HFF-Myc (cell line): ENCODE measurements around the gene PLEKHG4B.

Experiments used
- DNase-seq: peaks from one replicate; pipeline ENCODE4 v3.0.0-alpha.2; 2011; ENCODE audit warnings: low read depth; ENCODE audit errors: extremely low read depth
- H3K4me3 ChIP-seq: replicated peaks from 2 replicates; pipeline ENCODE4 v1.5.1; 2011; ENCODE audit warnings: low read depth, mild to moderate bottlenecking, control low read depth, low read length
- TF ChIP-seq, protein P1 (sequence below): IDR thresholded peaks from 2 replicates; pipeline ENCODE4 v1.5.1; 2012; ENCODE audit warnings: mild to moderate bottlenecking, low read depth, low read length, control low read depth; ENCODE audit errors: missing control alignments

Gene PLEKHG4B

GRCh38 chr5:73768-74502 lies 18.0 kb upstream of the PLEKHG4B start:
- TF ChIP-seq, protein P1, sequence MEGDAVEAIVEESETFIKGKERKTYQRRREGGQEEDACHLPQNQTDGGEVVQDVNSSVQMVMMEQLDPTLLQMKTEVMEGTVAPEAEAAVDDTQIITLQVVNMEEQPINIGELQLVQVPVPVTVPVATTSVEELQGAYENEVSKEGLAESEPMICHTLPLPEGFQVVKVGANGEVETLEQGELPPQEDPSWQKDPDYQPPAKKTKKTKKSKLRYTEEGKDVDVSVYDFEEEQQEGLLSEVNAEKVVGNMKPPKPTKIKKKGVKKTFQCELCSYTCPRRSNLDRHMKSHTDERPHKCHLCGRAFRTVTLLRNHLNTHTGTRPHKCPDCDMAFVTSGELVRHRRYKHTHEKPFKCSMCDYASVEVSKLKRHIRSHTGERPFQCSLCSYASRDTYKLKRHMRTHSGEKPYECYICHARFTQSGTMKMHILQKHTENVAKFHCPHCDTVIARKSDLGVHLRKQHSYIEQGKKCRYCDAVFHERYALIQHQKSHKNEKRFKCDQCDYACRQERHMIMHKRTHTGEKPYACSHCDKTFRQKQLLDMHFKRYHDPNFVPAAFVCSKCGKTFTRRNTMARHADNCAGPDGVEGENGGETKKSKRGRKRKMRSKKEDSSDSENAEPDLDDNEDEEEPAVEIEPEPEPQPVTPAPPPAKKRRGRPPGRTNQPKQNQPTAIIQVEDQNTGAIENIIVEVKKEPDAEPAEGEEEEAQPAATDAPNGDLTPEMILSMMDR, result no peak
- no peak for DNase-seq

GRCh38 chr5:74503-75109 lies 17.4 kb upstream of the PLEKHG4B start:
- H3K4me3 ChIP-seq, result no peak overlapping the region
- no peak for DNase-seq
- TF ChIP-seq, protein P1, result no peak

More at GRCh38 chr5:73768-74502, 18.0 kb upstream of the PLEKHG4B start:
- H3K4me3 ChIP-seq, result no peak overlapping the region

DNA sequence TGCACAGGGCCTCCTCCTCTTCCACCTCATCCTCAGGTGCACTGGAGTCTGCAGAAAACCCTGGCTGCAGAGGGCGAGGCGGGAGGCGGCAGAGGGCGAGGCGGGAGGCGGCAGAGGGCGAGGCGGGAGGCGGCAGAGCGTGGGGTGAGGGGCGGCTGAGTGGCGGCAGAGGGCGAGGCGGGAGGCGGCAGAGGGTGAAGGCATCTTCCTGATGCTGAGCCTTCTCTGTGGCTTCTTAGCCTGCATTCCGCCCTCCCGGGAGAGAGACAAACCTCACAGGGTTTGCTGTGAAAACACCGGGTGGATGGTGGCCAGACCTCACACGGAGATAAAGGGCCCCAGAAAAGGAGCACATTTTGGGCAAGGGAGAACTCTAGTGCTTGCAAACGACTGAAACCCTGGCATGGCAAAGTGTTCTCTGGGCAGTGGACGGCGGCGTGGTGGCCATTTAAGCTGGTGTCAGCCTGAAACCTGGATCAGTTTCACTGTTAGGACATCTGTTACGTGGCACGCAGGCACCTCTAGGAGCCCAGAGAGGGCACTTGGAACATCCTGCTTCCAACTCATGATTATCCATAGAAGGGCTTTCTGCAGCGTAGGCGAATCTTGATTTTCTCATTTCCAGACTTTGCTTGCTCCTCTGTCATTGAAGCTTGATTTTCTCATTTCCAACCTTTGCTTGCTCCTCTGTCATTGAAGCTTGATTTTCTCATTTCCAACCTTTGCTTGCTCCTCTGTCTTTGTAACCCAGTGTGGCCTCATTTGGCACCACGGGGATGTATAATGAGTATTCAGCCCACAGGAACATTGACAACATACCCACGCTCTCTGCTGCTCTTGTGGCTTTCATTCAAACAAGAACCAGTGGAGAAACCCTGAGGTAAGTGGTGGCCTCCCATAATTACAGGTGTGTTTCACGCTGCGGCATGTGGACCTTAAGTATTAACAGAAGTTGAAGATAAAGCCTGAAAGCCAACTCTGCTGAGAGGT lies 16.3 kb upstream of the PLEKHG4B start:
- TF ChIP-seq, protein P1, result no peak
- no peak overlapping the region for H3K4me3 ChIP-seq
- no peak for DNase-seq

- H3K4me3 ChIP-seq, result no peak overlapping the region
- no peak for DNase-seq
- TF ChIP-seq, protein P1, result no peak
Observed at GRCh38 chr5:76358-77169, 15.4 kb upstream of the PLEKHG4B start.

DNA sequence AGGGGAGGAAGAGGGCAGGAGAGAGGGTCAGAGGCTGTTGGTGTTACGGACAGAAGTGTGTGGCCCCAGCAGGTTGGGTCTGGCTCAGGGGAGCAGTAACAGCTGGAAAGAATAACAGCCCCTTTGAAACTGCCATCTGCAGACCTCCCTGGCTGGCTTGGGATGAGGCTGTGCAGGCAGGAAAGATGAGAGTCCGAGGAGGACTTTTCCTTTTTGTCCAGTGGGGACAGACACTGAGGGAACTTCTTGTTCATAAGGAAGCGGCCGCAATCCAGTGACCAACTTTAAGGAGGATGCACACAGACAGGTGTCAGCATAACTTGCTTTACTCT lies 14.8 kb upstream of the PLEKHG4B start:
- TF ChIP-seq, protein P1, result no peak
- H3K4me3 ChIP-seq, result no peak overlapping the region
- DNase-seq, result no peak

GRCh38 chr5:77546-77945 lies 14.4 kb upstream of the PLEKHG4B start:
- H3K4me3 ChIP-seq, result no peak overlapping the region
- TF ChIP-seq, protein P1, result no peak
- no peak for DNase-seq
